ENCODE data around the gene SUV39H1. TPM values are rescaled to one million over a fixed set of nuclear protein-coding genes. Genes with fewer than 3 reads are reported as not detected.
"Not testable (repeated sequence)": the region's sequence is repeated elsewhere in the genome, so short reads cannot be mapped to it uniquely, and the experiment has no call there.

Gene SUV39H1
- total RNA-seq, 1 donor from 2014 or later: 2.2 TPM

- Histone ChIP-seq H3K27me3 (no peaks in the 10 kb centered on the region), H3K36me3 (no peaks in the 10 kb centered on the region), H3K9me3 (no peaks in the 10 kb centered on the region), H3K4me1 (no peaks in the 10 kb centered on the region), H3K4me3 (peak overlapping the region; percentile 47 to 73), H3K27ac (peak overlapping the region; percentile 75)
- TF ChIP-seq POLR2AphosphoS5 (IDR thresholded peaks at IDR 0.05; ENCODE audit: insufficient read depth in 1 of 2, low read depth in 1 of 2) (peak; percentile 69 to 76), CTCF (IDR thresholded peaks at IDR 0.05) (no peak)
- intact Hi-C loops (cut with DNase I): no loop called here
- DNase-seq (ENCODE audit: extremely low spot score in 2 of 2): peak in 1 of 2 donors; percentile 90
These were observed 20.2 kb upstream of the SUV39H1 start for GRCh38 chrX:48676106-48676892.

- intact Hi-C loops (cut with DNase I): no loop called here
- Histone ChIP-seq H3K36me3 (no peaks in the 10 kb centered on the region), H3K27ac (peak overlapping the region; percentile 75), H3K4me3 (peak overlapping the region; percentile 47 to 73), H3K4me1 (no peaks in the 10 kb centered on the region), H3K9me3 (no peaks in the 10 kb centered on the region), H3K27me3 (no peaks in the 10 kb centered on the region)
- TF ChIP-seq CTCF (IDR thresholded peaks at IDR 0.05): no peak
- no peak for TF ChIP-seq POLR2A (IDR thresholded peaks at IDR 0.05)
- no peak for TF ChIP-seq POLR2AphosphoS5 (IDR thresholded peaks at IDR 0.05; ENCODE audit: insufficient read depth in 1 of 2, low read depth in 1 of 2)
- DNase-seq (ENCODE audit: extremely low spot score in 2 of 2): no peak
These were observed 19.7 kb upstream of the SUV39H1 start for GRCh38 chrX:48676893-48677270.

DNA sequence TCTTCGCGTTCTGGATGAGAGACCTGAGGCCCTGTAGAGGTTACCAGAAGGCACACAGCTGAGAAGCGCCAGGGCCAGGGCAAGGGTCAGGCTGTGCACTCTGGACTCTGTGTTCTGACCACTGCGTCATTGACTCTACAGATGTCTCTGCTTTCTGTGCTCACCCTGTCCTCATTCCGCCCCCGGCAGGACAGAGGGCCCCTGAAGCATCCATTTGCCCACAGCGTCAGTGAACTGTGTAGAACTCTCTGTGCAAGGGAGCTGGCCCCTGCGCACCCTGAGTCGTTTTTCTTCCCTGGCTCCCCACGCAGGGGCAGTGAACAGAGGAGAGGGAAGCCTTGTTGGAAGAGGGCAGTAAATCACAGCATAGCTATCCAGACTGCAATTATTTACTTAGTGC is 19.0 kb upstream of the SUV39H1 start:
- no peak for DNase-seq (ENCODE audit: extremely low spot score in 2 of 2)
- H3K4me3 ChIP-seq: no peak overlapping the region
- no peaks in the 10 kb centered on the region for H3K36me3 ChIP-seq
- H3K27ac ChIP-seq: no peak overlapping the region
- H3K4me1 ChIP-seq: no peaks in the 10 kb centered on the region
- TF ChIP-seq POLR2A (IDR thresholded peaks at IDR 0.05) (no peak), CTCF (IDR thresholded peaks at IDR 0.05) (no peak), POLR2AphosphoS5 (IDR thresholded peaks at IDR 0.05; ENCODE audit: insufficient read depth in 1 of 2, low read depth in 1 of 2) (no peak)
- intact Hi-C loops (cut with DNase I): no loop called here
- H3K27me3 ChIP-seq: no peaks in the 10 kb centered on the region
- H3K9me3 ChIP-seq: no peaks in the 10 kb centered on the region

GRCh38 chrX:48680467-48680866 is 16.1 kb upstream of the SUV39H1 start:
- intact Hi-C loops (cut with DNase I); H3K27ac ChIP-seq; H3K9me3 ChIP-seq; DNase-seq (ENCODE audit: extremely low spot score in 2 of 2); H3K27me3 ChIP-seq; H3K4me1 ChIP-seq; H3K36me3 ChIP-seq; H3K4me3 ChIP-seq: not testable (repeated sequence)

DNA sequence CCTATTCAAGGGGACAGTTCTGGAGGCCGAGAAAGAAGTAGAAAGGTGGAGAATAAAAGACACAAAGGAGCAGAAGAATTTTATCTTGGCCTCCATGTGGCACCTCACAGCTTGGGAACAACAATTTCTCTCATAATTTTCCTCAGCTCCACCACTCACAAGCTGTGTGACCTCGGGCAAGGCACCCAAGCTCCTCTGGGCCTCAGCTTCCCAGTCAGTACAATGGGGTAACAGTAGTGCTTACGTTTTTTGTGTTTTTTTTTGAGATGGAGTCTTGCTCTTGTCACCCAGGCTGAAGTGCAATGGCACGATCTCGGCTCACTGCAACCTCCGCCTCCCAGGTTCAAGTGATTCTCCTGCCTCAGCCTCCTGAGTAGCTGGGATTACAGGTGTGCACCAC is 15.6 kb upstream of the SUV39H1 start:
- intact Hi-C loops (cut with DNase I); H3K9me3 ChIP-seq; DNase-seq (ENCODE audit: extremely low spot score in 2 of 2); H3K36me3 ChIP-seq; H3K4me3 ChIP-seq; H3K27ac ChIP-seq; H3K27me3 ChIP-seq; H3K4me1 ChIP-seq: not testable (repeated sequence)

GRCh38 chrX:48681539-48682183 is 14.9 kb upstream of the SUV39H1 start:
- Histone ChIP-seq H3K36me3 (no peaks in the 10 kb centered on the region), H3K4me1 (no peaks in the 10 kb centered on the region), H3K9me3 (no peaks in the 10 kb centered on the region), H3K4me3 (no peak overlapping the region), H3K27ac (no peak overlapping the region), H3K27me3 (no peaks in the 10 kb centered on the region)
- no peak for DNase-seq (ENCODE audit: extremely low spot score in 2 of 2)
- intact Hi-C loops (cut with DNase I): no loop called here
- TF ChIP-seq POLR2AphosphoS5 (IDR thresholded peaks at IDR 0.05; ENCODE audit: insufficient read depth in 1 of 2, low read depth in 1 of 2) (no peak), POLR2A (IDR thresholded peaks at IDR 0.05) (no peak), CTCF (IDR thresholded peaks at IDR 0.05) (no peak)

GRCh38 chrX:48682795-48683194 is 13.7 kb upstream of the SUV39H1 start:
- H3K27ac ChIP-seq; intact Hi-C loops (cut with DNase I); H3K9me3 ChIP-seq; H3K4me3 ChIP-seq; H3K36me3 ChIP-seq; H3K27me3 ChIP-seq; H3K4me1 ChIP-seq; DNase-seq (ENCODE audit: extremely low spot score in 2 of 2): not testable (repeated sequence)
